GM19240 (cell line): ENCODE data around the gene KCNMB1.

Source experiments
- DNase-seq: peaks from one replicate; pipeline ENCODE4 v3.0.0; 2011; ENCODE audit warnings: low spot score; ENCODE audit not compliant: insufficient read length

KCNMB1 gene

GRCh38 chr5:170388818-170389549 is at the start of gene KCNMB1:
Gene KCNMB1 (minus strand): TSS chr5:170389367. CDS start chr5:170385447, 3,920 bp downstream.
- no peak for DNase-seq

GRCh38 chr5:170438581-170438980 is 49.4 kb upstream of the KCNMB1 start:
- DNase-seq, result no peak

GRCh38 chr5:170437621-170438375 is 48.6 kb upstream of the KCNMB1 start:
- DNase-seq, result no peak

- no peak for DNase-seq
These were observed 47.2 kb upstream of the KCNMB1 start for GRCh38 chr5:170436335-170436734.

- peak; percentile 47 for DNase-seq
These were observed 45.9 kb upstream of the KCNMB1 start for GRCh38 chr5:170434966-170435605.

GRCh38 chr5:170432669-170433068 is 43.5 kb upstream of the KCNMB1 start:
- DNase-seq, result no peak

GRCh38 chr5:170431571-170431970 is 42.4 kb upstream of the KCNMB1 start:
- no peak for DNase-seq

- DNase-seq, result no peak
These were observed 41.8 kb upstream of the KCNMB1 start for GRCh38 chr5:170430866-170431437.

- no peak for DNase-seq
These were observed 41.1 kb upstream of the KCNMB1 start for GRCh38 chr5:170430256-170430655.

GRCh38 chr5:170429014-170429413 is 39.8 kb upstream of the KCNMB1 start:
- DNase-seq, result no peak

- no peak for DNase-seq
These were observed 38.6 kb upstream of the KCNMB1 start for GRCh38 chr5:170427672-170428236.

- no peak for DNase-seq
These were observed 37.6 kb upstream of the KCNMB1 start for GRCh38 chr5:170426786-170427185.

- DNase-seq, result no peak
These were observed 37.1 kb upstream of the KCNMB1 start for GRCh38 chr5:170426149-170426767.

- no peak for DNase-seq
These were observed 36.6 kb upstream of the KCNMB1 start for GRCh38 chr5:170425731-170426130.

- DNase-seq, result no peak
These were observed 35.5 kb upstream of the KCNMB1 start for GRCh38 chr5:170424629-170425028.

GRCh38 chr5:170423692-170424091 is 34.5 kb upstream of the KCNMB1 start:
- no peak for DNase-seq

GRCh38 chr5:170421826-170422225 is 32.7 kb upstream of the KCNMB1 start:
- no peak for DNase-seq

GRCh38 chr5:170420806-170421412 is 31.7 kb upstream of the KCNMB1 start:
- peak; percentile 65 for DNase-seq

- DNase-seq, result no peak
These were observed 30.5 kb upstream of the KCNMB1 start for GRCh38 chr5:170419643-170420042.

GRCh38 chr5:170418736-170419135 is 29.6 kb upstream of the KCNMB1 start:
- DNase-seq, result no peak

GRCh38 chr5:170416526-170416925 is 27.4 kb upstream of the KCNMB1 start:
- DNase-seq, result no peak
